ENCODE results near the gene RFXANK.

The RFXANK gene

DNA sequence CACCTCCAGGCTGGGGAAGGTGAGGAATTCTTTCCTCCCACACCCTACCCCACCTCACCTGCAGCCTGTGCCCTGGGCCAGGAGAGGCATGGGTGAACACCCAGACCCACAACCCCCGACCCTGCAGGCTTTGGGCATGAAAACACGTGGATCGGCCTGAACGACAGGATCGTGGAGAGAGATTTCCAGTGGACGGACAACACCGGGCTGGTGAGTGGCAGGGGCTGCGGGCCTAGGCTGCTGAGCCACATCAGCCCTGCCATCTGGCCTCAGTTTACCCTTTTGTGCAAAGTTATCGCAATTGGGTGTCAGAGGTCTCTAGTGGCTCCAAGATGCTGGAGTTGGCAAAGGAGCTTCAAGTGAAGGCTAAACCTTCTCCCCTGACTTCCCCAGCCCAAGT, 48.4 kb downstream of the RFXANK start:
- TF ChIP-seq, protein P1, sequence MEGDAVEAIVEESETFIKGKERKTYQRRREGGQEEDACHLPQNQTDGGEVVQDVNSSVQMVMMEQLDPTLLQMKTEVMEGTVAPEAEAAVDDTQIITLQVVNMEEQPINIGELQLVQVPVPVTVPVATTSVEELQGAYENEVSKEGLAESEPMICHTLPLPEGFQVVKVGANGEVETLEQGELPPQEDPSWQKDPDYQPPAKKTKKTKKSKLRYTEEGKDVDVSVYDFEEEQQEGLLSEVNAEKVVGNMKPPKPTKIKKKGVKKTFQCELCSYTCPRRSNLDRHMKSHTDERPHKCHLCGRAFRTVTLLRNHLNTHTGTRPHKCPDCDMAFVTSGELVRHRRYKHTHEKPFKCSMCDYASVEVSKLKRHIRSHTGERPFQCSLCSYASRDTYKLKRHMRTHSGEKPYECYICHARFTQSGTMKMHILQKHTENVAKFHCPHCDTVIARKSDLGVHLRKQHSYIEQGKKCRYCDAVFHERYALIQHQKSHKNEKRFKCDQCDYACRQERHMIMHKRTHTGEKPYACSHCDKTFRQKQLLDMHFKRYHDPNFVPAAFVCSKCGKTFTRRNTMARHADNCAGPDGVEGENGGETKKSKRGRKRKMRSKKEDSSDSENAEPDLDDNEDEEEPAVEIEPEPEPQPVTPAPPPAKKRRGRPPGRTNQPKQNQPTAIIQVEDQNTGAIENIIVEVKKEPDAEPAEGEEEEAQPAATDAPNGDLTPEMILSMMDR (conservative IDR thresholded peaks at IDR 0.05) = no peak
- H3K27ac ChIP-seq = no peak overlapping the region

DNA sequence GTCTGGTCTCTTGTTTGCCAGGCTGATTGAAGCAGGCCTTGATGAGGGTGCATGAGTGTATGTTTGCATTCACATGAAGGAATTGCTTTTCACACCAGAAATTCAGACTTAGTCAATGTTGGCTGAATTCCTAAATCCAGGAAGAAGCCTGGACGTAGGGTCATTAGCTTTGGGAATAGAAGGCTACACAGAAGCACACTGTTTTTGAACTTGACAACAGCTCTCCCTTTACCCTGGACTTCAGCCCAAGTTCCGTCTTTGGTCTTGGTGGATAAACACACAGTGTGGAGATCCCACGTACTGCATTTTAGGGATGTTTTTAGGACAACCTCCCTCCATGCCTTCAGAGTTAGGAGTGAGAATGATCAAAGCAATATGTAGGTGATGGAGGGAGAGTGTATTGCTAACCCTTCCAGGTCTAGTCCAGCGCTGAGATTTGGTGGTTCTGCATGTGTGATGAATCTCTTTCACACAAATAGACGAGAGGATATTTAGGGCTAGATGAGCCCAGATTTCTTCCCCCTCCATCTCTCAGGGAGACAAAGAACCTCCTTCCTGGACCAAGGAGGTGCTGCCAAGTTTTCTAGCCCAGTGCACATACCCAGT, 58.2 kb downstream of the RFXANK start:
- H3K27ac ChIP-seq = no peak overlapping the region
- TF ChIP-seq, protein P1 (conservative IDR thresholded peaks at IDR 0.05) = no peak

All from VCaP (cell line).